Lower lobe of right lung (tissue), 2 donors: Measurements from ENCODE around the gene FOXO6. TPM values are rescaled to one million over a fixed set of nuclear protein-coding genes. Genes with fewer than 3 reads are reported as not detected.

Experiments
- ATAC-seq, 2 donors: fragments of 200-7000 bp; cut with Tn5 transposase; one replicate each; pipeline ENCODE4 v1.9.1; 2020 to 2022; ENCODE audit warnings: mild to moderate bottlenecking in 2 of 2, moderate library complexity in 2 of 2
- DNase-seq: peaks from one replicate; pipeline ENCODE4 v3.0.0-alpha.2; 2020
- H3K27ac ChIP-seq: fragments of 200-600 bp; one replicate; pipeline ENCODE4 v1.8.0; 2022
- H3K27me3 ChIP-seq: fragments of 200-600 bp; one replicate; pipeline ENCODE4 v1.8.0; 2022; ENCODE audit warnings: low read depth
- H3K36me3 ChIP-seq: fragments of 200-600 bp; one replicate; pipeline ENCODE4 v1.8.0; 2022; ENCODE audit warnings: mild to moderate bottlenecking
- H3K4me1 ChIP-seq: fragments of 200-600 bp; one replicate; pipeline ENCODE4 v1.8.0; 2022
- H3K4me3 ChIP-seq: fragments of 200-600 bp; one replicate; pipeline ENCODE4 v1.8.0; 2022; ENCODE audit warnings: mild to moderate bottlenecking
- H3K9me3 ChIP-seq: fragments of 200-600 bp; one replicate; pipeline ENCODE4 v1.8.0; 2022
- CTCF ChIP-seq: fragments of 200-600 bp; IDR thresholded peaks from one replicate; pipeline ENCODE4 v1.8.0; 2022; ENCODE audit warnings: antibody characterized with exemption, mild to moderate bottlenecking
- intact Hi-C: fragments of 100-400 bp; cut with DNase I; formaldehyde crosslinking; loops from one replicate; pipeline ENCODE4 v1.11.0; 2022
- total RNA-seq: library from RNA; stranded (reverse); fragmentation: NEBNext Ultra II Directional; extraction: Animal tissue kit (Norgen Biotek cat#: 25700); gene quantifications from one replicate; pipeline ENCODE4 v1.2.1, GENCODE V29; 2021
- donor health status: DM: no; HTN: yes; CAD: no; lungs with severe emphysema.

The FOXO6 gene
- total RNA-seq, 1 donor from 2014 or later, result 0.92 TPM

- no peak for DNase-seq
- intact Hi-C loops, result no loop called here
Measured at GRCh38 chr1:41355761-41356160, 5.5 kb upstream of the FOXO6 start.

DNA sequence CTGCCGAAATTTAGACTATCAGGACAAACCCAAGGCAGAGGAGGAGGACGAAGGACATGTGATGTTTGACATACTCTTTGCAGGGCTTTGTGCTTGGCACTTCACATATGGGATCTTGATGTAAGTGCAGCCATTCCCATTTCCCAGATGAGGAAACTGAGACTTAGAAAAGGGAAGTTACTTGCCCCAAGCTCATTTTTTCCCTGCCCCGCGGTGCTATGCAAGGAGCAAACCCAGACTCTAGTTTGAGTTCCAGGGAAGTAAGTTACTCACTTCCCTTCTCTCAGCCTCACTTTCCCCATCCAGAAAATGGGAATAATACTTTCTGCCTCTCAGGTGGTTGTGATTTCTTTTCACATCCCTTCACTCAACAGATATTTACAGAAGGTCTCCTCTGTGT is 4.5 kb upstream of the FOXO6 start:
- intact Hi-C loops, result no loop called here
- no peaks in the 10 kb centered on the region for H3K36me3 ChIP-seq
- H3K27me3 ChIP-seq, result peaks cover 3% of the 10 kb centered on the region
- TF ChIP-seq CTCF, result no peak
- DNase-seq (no peak), ATAC-seq (no peak)
- H3K9me3 ChIP-seq, result no peaks in the 10 kb centered on the region
- H3K4me1 ChIP-seq, result peaks cover 17% of the 10 kb centered on the region
- no peak overlapping the region for H3K4me3 ChIP-seq
- H3K27ac ChIP-seq, result no peak overlapping the region

More at GRCh38 chr1:41355761-41356160, 5.5 kb upstream of the FOXO6 start:
- Histone ChIP-seq H3K36me3 (no peaks in the 10 kb centered on the region), H3K4me3 (no peak overlapping the region), H3K4me1 (peaks cover 14% of the 10 kb centered on the region), H3K27ac (no peak overlapping the region), H3K27me3 (no peaks in the 10 kb centered on the region), H3K9me3 (no peaks in the 10 kb centered on the region)
- no peak for TF ChIP-seq CTCF
- no peak for ATAC-seq

DNA sequence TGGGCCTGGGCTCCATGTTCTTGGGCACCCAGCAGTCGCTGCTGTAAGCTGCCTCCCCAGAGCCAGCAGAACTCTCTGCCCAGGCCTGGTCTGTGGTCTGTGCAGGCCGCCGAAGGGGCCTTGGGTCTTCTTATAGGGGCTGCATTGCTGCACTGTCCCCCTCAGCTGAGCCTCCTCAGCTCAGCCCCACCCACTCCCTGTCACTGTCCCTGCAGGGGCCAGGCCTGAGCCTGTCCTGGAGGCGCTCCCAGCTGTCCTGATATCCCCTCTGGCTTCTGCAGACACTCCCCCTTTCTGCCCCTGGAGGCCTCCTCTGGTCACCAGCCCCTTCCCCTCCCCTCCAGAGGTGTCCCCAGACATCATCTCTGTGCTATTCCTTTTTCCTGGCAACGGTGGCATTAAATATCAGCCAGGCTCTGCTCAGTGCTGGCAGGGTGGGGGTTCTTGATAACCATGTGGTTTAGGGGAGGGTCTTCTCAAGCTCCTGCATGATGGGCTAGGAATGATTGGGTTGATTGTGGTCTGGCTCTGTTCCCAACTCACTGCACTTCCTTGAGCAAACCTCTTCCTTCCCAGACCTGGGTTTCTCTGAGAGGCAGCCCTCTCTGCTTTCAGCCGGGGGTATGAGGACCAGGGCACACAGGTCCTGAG is 3.7 kb upstream of the FOXO6 start:
- ATAC-seq, result no peak

DNA sequence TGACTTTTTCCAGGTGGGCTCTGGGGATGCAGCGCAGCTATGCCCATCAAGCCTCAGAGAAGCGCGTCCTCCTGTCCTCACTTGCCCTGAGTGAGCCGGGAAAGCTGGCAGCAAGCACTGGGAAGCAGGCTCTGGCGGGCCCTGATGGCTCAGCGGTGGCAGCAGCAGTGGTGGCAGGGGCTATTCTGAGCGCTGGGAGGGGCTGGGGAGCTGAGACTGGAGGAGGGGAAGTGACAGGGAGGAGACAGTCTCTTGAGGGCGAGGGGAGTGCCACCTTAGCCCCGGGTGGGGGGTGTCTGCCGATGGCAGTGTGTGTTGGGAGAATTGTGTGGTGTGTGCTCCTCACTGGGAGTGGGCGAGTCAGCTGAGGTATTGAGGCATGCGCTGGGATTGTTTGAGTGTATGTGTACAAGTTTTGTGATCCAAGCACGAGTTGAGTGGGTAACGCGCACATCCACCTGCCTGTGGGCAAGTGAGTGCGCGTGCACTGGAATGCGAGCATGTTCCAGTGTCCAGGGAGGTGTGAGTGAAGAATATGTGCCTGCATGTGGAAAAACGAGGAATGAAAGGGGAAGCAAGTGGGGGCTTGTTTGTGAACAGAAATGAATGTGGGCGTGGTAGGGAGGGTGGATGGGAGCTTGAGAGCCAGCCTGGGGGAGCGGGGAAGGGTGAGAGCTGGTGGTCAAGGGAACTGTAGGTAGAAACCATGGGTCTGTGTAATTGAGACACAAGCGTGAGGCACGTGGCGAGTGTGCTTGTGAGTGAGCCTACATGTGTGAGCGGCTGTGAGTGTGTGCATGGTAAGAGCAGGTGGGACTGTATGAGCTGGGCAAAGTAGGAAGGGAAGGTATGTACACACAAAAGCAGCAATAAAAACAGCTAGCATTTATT is 2.9 kb upstream of the FOXO6 start:
- Histone ChIP-seq H3K9me3 (no peaks in the 10 kb centered on the region), H3K27ac (no peak overlapping the region), H3K4me3 (no peak overlapping the region), H3K4me1 (peaks cover 28% of the 10 kb centered on the region), H3K36me3 (no peaks in the 10 kb centered on the region), H3K27me3 (peaks cover 19% of the 10 kb centered on the region)
- no peak for TF ChIP-seq CTCF
- intact Hi-C loops, result no loop called here
- ATAC-seq, result no peak
- no peak for DNase-seq

More for the DNA sequence above, 3.7 kb upstream of the FOXO6 start:
- DNase-seq, result no peak
- Histone ChIP-seq H3K27me3 (peaks cover 11% of the 10 kb centered on the region), H3K4me3 (no peak overlapping the region), H3K27ac (no peak overlapping the region), H3K36me3 (no peaks in the 10 kb centered on the region), H3K4me1 (peaks cover 26% of the 10 kb centered on the region), H3K9me3 (no peaks in the 10 kb centered on the region)
- TF ChIP-seq CTCF, result no peak
- intact Hi-C loops, result no loop called here

GRCh38 chr1:41359211-41360073 is 1.8 kb upstream of the FOXO6 start:
- no peak for ATAC-seq
- H3K4me3 ChIP-seq, result no peak overlapping the region
- no peak overlapping the region for H3K27ac ChIP-seq
- no peak for DNase-seq
- intact Hi-C loops, result no loop called here
- TF ChIP-seq CTCF, result no peak
- peaks cover 24% of the 10 kb centered on the region for H3K27me3 ChIP-seq
- H3K9me3 ChIP-seq, result no peaks in the 10 kb centered on the region
- no peaks in the 10 kb centered on the region for H3K36me3 ChIP-seq
- H3K4me1 ChIP-seq, result peaks cover 28% of the 10 kb centered on the region
